ENCODE results near the gene IGSF23.

Gene IGSF23

DNA sequence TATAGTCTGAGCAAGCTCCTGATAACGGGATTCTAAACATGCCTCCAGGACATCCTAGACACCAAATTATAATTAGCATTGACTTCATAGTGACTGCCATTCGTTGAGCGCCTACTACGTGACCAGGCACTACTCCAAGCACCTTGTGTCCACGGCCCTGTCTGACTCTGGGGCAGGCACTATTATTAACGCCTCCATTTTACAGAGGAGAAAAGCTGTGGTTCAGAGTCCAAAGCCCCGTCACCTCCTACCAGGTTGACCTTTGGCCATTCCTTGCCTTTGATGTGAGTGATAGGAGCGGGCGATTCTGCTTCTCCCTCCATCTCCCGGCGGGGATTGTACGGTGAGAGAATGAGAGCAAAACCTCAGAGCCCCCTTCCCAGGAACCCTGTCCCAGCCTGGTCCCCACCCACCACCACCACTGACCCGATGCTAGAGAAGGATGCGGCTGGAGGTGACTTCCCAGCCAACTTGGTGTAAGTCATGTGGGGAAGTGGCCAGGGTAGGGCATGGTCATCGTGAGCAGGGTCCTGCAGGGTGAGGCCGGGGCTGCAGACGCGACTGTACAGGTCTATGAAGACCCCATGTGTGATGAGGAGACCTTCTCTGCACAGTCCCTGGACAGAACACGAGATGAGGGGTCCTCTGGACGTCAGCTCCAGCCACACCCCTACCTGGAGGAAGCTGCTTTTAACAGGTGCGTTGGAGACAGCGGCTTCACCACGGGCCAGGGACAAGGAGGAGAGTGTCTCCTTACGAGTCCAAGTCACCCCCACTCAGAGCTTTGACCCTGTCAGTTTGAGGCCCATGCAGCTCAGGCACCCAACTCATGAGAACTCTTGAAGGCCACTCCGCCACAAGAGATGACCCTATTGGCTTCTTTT, at the start of gene IGSF23:
TSS of gene IGSF23 (plus strand) at position 269 of the 884 bp plus-strand sequence. CDS start at position 352, 83 bp downstream.
- no peak for DNase-seq (ENCODE audit: low read depth in 2 of 2)

DNA sequence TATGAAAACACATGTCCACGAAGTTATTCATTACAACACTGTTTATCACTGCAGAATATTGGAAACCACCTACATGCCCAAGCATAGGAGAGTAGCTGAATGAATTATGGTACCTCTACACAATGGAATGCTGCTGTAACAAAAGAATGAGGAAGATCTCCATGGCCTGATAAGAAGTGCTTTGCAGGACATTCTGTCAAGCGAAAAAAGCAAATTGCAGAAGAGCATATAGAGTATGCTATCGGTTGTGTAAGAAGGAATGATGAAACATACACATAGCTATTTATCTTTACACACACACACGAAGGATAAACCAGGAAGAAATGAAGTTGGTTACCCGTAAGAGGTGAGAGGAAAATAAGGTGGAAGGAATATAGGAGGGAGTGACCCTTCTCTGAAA, 46.4 kb upstream of the IGSF23 start:
- no peak for DNase-seq (ENCODE audit: low read depth in 2 of 2)

DNA sequence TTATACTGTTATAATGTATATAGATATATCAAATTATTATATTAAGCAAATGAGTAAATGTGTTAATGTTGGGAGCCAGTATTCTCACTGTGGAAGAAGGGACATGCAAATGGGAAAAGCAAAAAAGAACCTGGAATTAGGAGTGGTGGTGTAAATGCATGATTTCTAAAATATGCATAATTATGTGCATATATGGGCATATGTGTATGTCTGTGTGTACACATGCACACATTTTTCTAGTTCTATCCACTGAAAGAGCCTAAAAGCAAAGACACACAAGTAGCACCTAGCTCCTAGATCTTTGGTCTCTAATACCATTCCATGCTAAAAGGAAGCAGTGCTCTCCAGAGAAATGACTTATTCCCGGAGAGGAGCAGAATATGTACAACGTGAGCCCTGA, 45.6 kb upstream of the IGSF23 start:
- no peak for DNase-seq (ENCODE audit: low read depth in 2 of 2)

DNA sequence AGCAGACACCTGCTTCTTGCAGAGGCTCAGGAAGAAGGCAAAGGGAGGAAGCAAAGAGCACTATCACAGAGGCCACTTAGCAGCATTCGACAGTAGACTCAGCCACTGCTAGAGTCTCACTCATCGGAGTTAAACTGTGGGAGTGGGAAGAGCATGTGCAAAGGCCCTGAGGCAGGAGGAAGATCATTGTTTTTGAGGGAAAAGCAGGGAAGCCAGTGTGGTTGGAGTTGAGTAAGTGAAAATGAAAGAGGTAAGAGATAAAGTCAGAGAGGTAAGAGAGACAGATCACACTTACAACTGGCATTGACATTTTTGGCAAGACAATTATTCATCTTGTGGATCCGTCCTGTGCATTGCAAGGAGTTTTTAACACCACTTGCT, 42.8 kb upstream of the IGSF23 start:
- DNase-seq (ENCODE audit: low read depth in 2 of 2): no peak

GRCh38 chr19:44570984-44571684, 42.2 kb upstream of the IGSF23 start:
- DNase-seq (ENCODE audit: low read depth in 2 of 2): peak; percentile 62 to 66

GRCh38 chr19:44571830-44572580, 41.4 kb upstream of the IGSF23 start:
- no peak for DNase-seq (ENCODE audit: low read depth in 2 of 2)

GRCh38 chr19:44572581-44572900, 40.8 kb upstream of the IGSF23 start:
- no peak for DNase-seq (ENCODE audit: low read depth in 2 of 2)

GRCh38 chr19:44573183-44573582, 40.2 kb upstream of the IGSF23 start:
- DNase-seq (ENCODE audit: low read depth in 2 of 2): no peak

- no peak for DNase-seq (ENCODE audit: low read depth in 2 of 2)
These were observed 39.7 kb upstream of the IGSF23 start for GRCh38 chr19:44573627-44574026.

DNA sequence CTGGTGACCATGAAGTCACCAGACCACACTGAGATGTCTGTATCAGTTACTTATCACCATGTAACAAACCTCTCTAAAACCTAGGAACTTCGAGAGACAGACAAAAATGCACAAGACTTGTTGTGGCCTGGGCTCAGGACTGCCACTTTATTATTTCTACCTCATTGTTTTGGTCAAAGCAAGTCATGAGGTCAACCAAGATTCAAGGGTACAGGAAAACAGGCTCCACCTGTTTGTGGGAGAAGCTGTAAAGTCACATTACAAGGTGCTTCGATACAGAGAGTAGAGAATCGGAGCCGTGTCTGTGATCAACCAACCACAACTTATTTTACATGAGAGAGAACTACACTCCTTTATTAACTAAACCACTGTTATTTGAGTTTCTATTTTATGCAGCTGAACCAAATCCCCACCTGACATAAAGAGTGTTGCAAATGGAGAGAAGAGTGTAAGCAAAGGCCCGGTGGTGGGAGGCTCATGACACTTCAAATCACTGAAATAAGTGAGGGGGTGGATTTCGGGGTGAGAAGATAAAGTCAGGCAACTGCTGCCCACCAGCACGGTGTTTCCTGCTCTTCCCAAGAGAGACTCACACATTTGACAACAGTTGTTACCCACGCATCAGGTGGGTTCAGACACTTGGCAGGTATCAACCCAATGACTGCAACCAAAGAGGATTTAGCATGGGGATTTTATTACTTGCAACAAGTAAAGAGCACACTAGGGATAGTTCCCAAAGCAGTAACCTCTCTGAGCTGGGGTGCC, 39.0 kb upstream of the IGSF23 start:
- DNase-seq (ENCODE audit: low read depth in 2 of 2): no peak

GRCh38 chr19:44575116-44575700, 38.2 kb upstream of the IGSF23 start:
- DNase-seq (ENCODE audit: low read depth in 2 of 2): no peak

DNA sequence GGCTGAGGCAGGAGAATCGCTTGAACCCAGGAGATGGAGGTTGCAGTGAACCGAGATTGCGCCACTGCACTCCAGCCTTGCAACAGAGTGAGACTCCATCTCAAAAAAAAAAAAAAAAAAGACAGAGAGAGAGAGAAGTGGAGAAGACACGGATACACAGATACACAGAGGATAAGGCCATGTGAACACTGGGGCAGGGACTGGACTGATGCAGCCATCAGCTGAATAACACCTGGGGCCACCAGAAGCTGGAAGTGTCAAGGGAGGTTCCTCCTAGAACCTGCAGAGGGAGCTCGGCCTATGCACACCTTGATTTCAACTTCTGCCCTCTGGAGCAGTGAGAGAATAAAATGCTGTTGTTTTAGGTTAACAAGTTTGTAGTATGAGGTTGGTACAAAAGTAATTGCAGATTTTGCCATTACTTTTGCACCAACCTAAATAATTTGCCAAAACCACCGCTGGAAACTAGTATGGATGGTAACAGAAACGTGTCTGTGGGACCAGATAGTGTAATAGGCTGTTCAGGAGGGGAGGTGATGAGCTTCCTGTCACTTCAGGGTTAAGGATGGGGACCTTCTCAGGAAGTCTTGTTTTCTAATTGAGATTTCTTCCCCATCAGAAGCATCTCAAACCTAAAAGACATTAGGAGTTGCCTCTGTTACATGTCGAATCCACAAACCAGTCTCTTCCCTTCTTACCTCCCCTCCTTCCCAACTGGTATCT, 36.4 kb upstream of the IGSF23 start:
- peak in 1 of 2 experiments; percentile 17 for DNase-seq (ENCODE audit: low read depth in 2 of 2)

- no peak for DNase-seq (ENCODE audit: low read depth in 2 of 2)
These were observed 35.8 kb upstream of the IGSF23 start for GRCh38 chr19:44577566-44577874.

DNA sequence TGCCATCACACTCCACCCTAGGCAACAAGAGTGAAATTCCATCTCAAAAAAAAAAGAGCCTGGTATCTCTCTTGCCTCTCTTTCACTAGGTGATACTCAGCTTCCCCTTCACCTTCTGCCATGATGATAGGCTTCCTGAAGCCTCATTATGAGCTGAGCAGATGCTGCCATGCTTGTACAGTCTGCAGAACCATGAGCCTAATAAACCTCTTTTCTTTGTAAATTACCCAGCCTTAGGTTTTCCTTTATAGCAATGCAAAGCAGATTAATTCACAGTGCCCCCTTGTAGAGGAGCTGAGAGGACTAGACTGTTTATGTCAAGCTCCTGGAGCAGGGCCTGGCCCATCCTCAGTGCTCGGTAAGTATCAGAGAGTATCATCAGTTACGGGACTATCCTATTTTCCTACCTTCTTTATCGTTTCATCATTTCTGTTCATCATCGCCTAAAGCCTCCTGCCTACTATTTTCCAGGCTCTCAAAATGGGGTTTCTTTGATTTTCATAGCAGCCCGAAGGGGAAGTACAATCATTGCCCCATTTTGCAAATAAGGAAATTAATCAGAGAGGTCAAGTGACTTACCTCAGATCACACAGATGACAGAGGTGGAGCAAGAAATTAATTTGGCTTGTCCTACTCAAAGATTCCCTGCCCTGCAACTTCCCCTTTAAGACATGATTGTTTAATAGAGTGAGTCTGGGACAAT, 33.5 kb upstream of the IGSF23 start:
- no peak for DNase-seq (ENCODE audit: low read depth in 2 of 2)

- DNase-seq (ENCODE audit: low read depth in 2 of 2): no peak
These were observed 32.9 kb upstream of the IGSF23 start for GRCh38 chr19:44580366-44580895.

DNA sequence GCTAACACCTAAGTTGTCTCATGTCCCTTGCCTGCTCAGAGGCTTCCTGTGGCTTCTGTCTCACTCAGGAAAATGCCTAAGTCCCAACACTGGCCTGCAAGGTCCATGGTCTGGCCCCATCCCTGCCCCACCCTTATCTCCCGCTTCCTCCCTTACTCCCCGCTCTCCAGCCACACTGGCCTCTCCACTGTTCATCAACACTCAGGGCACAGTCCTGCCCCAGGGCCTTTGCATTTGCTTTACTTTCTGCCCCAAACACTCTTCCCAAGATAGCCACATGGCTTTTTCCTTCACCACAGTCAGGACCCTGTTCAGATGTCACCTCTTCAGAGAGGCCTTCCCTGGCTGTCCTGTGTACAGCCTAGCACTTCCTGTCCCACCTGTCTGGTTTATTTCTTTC, 32.1 kb upstream of the IGSF23 start:
- no peak for DNase-seq (ENCODE audit: low read depth in 2 of 2)

DNA sequence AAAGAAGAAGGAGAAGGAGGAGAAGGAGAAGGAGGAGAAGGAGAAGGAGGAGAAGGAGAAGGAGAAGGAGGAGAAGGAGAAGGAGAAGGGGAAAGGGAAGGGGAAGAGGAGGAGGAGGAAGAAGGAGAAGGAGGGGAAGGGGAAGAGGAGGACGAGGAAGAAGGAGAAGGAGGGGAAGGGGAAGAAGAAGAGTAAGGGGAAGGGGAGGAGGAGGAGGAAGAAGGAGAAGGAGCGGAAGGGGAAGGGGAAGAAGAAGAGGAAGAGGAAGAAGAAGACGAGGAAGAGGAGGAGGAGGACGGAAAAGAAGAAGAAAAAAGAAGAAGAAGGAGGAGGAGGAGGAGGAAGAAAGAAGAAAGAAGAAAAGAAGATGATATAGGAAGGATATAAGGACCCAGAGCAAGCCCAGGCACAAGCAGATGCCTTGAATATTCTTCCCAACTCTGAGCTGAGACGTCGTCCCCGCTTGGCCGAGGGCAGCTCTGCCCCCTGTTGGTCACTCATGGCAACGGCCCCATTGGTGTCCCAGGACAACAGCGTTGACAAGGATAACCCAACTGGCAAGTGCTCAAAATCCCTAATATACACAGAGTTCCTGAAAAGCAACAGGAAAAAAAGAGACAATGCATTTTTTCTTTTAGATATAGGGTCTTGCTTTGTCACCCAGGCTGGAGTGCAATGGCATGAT, 30.6 kb upstream of the IGSF23 start:
- no peak for DNase-seq (ENCODE audit: low read depth in 2 of 2)

DNA sequence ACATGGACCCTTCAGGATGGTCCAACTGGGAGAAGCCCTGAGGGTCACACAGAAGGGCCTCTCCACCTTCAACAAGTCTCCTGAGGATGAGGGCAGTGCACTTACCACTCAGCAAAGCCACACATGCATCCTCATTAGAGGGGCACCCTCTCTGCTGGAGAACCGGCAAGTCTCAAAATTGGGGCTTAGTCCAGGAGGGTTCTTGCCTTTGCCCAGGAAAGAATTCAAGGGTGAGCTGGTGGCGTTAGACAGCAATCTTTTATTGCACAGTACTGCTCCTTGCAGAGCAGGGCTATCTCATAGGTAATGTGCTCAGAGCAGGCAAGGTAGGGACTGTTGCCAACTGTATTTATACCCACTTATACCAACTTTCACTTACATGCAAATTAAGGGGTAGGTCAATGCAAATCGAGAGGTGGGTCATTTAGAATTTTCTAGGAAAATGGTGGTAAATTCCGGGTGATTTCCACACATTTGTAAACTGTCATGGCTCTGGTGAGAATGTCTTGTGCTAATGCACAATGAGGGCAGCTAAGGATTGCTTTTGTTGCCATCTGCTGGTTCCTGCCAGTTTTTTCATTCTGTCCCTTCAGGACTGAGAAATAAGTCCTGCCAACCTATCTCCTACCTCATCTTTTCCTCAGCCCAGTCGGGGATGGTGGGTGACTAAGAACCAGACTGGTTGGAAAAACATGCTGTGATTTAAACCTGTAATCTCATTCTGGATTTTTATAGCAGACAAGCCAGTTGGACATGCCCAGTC, 27.8 kb upstream of the IGSF23 start:
- DNase-seq (ENCODE audit: low read depth in 2 of 2): peak in 1 of 2 experiments; percentile 11

Data from fibroblast of skin of left quadriceps (primary cell).